HG02798 (cell line): Measurements from ENCODE around the gene COL4A1.
A peak's percentile ranks its signal among the peaks of the same experiment; 100 is the strongest.
"Not testable (repeated sequence)": the region's sequence is repeated elsewhere in the genome, so short reads cannot be mapped to it uniquely, and the experiment has no call there.

Experiments
- ATAC-seq: cut with Tn5 transposase; IDR thresholded peaks from one replicate; pipeline ENCODE4 v1.9.1; 2021; ENCODE audit warnings: mild to moderate bottlenecking; ENCODE audit not compliant: unreplicated experiment, poor library complexity

The COL4A1 gene

GRCh38 chr13:110127986-110128511, 178.9 kb downstream of the COL4A1 start:
- ATAC-seq: peak; percentile 29

DNA sequence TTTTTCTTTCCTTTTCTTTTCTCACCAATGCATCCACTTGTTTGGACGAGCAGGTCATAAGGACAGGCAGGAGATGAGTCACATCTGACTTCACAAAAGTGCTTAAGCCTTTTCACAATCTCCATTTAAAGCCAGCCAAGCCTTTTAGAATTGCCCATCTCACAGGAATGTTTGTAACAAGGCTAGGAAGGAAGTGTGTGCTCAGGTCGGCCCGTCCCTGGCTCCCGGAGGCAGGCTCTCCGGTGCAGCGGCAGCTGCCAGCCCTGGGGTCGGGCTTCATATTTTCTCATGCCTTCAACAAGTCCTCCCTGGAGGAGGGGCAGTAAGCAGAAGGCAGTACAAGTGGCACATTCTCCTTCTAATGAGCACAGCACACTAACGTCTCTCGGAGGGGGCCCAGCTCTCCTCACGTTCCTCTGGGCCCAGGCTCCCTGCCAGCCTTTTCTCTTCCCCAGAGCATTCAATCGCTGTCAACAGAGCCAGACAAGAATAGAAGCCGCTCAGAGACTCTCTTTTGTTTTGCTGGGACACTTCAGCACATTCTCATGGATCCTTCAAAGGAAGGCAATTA, 180.5 kb downstream of the COL4A1 start:
- ATAC-seq: no peak

- no peak for ATAC-seq
Measured at GRCh38 chr13:110125613-110126272, 181.2 kb downstream of the COL4A1 start.

- ATAC-seq: no peak
Measured at GRCh38 chr13:110125157-110125556, 181.8 kb downstream of the COL4A1 start.

DNA sequence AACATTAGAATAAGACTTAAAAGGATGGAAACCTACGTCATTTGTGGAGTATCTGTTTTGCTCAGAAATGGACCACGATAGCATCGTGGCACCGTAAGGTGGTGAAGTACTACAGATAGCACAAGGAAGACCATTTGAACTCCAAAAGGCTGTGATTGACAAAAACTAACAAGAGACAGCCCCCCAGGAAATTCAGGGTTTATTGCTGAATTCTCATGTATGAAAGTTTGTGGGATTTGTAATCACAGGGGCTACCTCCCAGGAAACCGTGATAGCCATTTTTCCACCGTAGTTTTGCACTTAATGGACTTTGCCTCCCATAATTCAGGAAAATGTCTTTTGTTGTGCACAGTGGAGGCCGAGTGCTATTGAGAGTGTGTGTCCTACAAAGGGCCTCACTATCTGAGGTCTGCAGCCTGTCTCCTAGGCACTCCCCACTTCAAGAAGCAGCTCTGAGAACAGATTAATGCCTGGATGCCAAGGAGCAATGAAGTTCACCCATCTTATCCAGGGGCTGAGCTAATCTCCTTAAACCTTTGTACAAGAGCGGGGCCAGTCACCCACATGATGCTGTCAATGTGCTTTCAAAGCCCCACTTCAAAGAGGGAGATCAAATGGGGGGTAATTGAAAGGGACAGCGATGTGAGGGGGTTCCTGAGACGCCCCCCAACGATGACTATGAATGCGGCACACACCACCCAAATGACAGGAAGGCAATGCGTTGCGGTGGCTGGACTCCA, 182.6 kb downstream of the COL4A1 start:
- ATAC-seq: no peak

GRCh38 chr13:110123041-110123809, 183.7 kb downstream of the COL4A1 start:
- no peak for ATAC-seq

GRCh38 chr13:110121422-110122083, 185.4 kb downstream of the COL4A1 start:
- ATAC-seq: peak; percentile 46

GRCh38 chr13:110119935-110120905, 186.7 kb downstream of the COL4A1 start:
- ATAC-seq: no peak

DNA sequence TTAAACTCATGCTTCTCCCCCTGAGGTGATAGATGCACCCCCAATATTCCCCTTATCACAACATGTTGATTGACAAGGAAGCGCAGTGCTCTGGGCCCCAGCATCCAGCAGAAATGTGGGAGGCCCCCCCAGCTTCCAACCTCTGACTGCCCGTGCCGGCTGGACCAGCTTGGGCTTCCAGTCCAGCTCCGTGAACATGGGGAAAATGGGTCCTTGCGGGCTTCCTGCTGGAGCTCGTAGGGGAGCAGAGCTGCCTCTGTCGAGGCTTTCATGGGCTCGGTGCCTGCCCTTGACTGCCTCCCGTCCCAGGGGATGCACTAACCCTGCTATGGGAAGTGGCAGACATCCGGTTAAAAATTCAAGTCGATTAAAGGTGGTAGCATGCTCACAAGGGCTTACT, 188.9 kb downstream of the COL4A1 start:
- ATAC-seq: no peak

DNA sequence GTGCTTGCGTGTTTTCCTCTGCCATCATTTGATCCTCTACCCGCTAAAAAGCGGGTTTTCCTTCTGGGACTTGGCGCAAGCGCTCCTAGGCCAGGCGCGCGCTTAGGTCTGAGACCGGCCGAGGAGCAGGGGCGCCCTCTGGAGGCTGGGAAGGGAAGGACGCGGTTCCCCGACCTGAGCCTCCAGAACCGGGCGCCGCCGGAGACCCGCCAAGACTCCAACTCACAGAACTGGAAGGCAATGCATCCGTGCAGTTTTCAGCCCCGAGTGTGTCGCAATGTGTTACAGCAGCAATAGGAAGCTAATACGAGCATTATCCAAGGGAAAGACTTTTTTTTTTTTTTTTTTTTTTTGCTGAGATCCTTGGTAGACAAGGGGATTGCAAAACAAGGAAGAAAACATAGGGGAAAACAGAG, 190.9 kb downstream of the COL4A1 start:
- peak; percentile 66 for ATAC-seq

DNA sequence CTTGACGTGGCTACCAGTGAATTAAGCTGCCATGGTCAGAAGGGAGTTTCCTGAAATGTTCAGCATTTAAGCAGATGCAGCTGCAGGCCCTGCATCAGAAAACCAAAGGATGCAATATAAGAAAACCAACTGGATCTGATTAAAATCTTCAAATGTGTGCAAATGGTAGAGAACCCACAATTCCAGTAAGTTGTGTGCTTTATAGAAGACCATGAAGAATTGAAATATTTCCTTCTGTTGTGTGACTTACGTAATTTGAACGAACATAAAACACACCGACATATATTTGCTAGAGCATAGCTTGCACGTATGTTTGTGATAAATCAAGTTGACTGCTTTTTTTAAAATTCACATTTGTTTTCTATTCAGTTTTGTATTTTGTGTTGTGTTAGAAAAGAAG, 191.4 kb downstream of the COL4A1 start:
- ATAC-seq: no peak

DNA sequence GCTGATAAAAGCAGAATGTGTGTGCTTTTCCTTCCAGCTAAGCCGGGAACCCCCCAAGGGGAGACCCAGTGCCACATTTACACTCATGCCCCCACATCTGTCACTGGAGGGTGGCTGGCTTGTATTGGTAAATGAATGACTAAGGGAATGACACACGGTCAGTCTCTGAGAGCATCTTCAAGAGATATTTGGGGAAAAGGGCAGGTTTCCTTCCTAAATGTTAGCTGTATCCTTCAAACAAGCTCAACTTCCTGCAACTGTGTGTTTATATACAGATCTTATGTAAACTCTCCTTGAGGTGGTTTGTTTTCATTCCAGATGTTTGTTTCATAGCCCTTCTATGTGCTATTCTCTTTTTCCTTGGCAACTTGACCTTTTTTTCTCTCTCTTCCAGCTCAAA, 192.6 kb downstream of the COL4A1 start:
- ATAC-seq: no peak

GRCh38 chr13:110113284-110113764, 193.6 kb downstream of the COL4A1 start:
- ATAC-seq: no peak

DNA sequence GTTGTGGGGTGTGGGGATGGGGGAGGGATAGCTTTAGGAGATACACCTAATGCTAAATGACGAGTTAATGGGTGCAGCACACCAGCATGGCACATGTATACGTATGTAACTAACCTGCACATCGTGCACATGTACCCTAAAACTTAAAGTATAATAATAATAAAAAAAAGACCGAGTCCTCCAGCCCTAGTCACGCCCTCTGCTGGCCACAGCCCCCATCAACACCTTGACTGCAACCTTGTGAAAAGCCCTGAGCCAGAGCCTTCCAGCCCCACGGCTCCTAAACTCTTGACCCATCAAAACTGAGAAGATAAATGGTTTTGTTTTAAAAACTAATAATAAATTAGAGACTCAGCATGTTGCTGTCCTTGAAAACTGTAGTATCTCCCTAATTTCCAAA, 194.6 kb downstream of the COL4A1 start:
- not testable (repeated sequence) for ATAC-seq

DNA sequence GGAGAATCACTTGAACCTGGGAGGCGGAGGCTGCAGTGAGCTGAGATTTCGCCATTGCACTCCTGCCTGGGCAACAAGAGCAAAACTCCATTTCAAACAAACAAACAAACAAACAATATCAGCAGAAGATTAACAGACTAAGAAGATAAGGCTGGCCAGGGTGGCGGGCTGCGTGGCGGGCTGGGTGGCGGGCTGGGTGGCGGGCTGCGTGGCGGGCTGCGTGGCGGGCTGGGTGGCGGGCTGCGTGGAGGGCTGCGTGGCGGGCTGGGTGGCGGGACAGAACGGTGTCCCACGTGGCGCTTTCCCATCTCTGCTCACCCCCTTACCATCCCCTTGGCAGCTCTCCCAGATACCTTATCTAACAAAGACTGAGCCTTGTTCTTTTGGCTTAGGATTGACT, 196.2 kb downstream of the COL4A1 start:
- ATAC-seq: no peak

DNA sequence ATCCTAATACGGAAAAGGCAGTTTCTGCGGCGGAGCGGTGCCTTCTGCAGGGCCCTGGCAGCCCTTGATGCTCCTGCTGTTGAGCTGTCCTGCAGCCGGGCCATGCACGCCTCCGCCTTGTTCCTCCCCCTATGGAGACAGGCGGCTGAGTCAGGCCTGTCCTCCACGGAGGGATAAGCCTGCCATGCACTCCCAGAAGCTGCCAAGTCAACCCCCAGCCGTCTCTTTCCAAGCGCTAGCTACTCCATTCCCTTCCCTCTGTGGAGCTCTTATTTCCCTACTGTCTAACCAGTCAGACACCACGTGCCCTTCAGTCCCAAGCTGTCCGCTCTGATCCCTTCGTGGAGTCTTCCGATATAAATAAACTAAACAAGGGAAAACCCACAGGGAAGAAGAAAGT, 197.0 kb downstream of the COL4A1 start:
- no peak for ATAC-seq

DNA sequence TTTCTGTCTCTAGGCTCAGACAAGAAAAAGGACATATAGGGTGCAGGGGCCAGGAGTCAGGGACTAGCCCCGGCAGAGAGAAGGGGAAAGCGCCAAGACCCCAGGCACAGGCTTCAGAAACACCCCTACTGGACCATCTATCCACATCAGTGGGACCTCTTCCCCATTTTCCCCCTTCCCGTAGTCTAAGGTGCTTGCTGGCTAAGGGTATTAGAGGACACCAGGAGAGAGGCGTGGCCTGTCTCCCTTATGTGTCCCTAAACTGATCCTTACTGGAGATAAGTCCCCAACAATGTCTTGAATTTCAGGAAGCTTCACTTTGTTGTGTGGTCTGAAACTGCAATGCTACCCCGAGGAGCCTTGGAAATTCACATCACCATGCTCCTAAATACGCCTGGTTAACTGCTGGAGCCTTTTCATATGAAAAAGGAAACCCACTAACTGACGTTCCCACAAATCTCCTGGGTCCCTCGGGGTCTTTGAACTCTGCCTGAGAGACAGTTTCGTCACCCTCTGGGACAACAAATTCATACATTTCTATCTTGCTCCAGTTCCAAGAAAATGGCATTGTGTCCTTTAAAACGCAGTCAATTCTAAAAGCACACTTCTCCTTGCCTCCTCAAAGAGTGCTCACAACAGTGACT, 197.7 kb downstream of the COL4A1 start:
- no peak for ATAC-seq

DNA sequence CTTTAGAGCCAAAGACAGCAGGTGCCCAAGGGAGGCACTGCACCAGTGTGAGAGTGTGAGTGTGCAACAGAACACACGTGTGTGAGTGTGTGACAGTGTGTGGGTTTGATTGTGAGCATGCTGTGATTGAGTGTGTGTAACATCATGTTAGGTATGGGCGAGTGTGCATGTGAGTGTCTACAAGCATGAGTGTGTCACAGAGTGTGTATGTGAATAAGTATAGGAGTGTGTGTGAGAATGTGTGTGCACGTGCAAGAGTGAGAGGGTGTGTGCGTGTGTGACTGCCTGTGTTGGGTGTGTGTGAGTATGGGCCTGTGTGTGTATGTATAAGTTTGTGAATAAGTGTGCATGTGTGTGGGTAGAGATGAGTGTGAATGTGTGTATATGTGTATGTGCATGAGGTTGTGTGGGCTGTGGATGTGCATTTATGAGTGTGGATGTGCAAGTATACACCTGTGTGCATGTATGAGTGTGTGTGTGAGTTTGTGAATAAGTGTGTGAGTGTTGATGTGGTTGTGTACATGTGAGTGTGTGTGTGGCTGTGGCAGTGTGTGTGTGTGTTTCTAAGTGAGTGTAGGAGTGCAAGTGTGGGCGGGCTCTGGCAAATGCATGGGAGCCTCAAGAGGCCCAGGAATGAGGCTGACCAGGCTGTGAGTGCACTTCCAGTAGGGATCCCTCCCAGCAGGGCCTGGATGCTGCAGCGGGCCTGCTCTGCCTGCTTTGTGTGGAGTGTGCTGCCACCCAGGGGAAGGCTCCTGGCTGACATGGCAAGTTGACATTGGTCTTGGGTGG, 198.4 kb downstream of the COL4A1 start:
- ATAC-seq: no peak
